BE2C (cell line): ENCODE measurements around the gene VPREB3.

ENCODE experiments used
- DNase-seq: peaks from one replicate; pipeline ENCODE4 v3.0.0-alpha.2; 2020
- H3K27me3 ChIP-seq: fragments of 250-450 bp; sonication (Bioruptor Pico); 2 replicates; pipeline ENCODE4 v1.5.1; 2020; ENCODE audit warnings: mild to moderate bottlenecking
- H3K36me3 ChIP-seq: fragments of 250-450 bp; sonication (Bioruptor Pico); 2 replicates; pipeline ENCODE4 v1.5.1; 2020; ENCODE audit warnings: mild to moderate bottlenecking
- H3K4me1 ChIP-seq: fragments of 250-450 bp; sonication (Bioruptor Pico); 2 replicates; pipeline ENCODE4 v1.5.1; 2020
- H3K4me3 ChIP-seq: 2 replicates; pipeline ENCODE4 v1.5.1; 2011; ENCODE audit warnings: low read depth, low read length
- H3K9me3 ChIP-seq: fragments of 250-450 bp; sonication (Bioruptor Pico); 2 replicates; pipeline ENCODE4 v1.5.1; 2020
- CTCF ChIP-seq: IDR thresholded peaks from 2 replicates; pipeline ENCODE4 v1.5.1; 2012; ENCODE audit warnings: mild to moderate bottlenecking, low read depth, low read length

Gene VPREB3

GRCh38 chr22:23780146-23780748 lies 26.0 kb upstream of the VPREB3 start:
- DNase-seq, result no peak
- Histone ChIP-seq H3K9me3 (no peaks in the 10 kb centered on the region), H3K4me3 (no peak overlapping the region), H3K27me3 (no peaks in the 10 kb centered on the region), H3K36me3 (no peaks in the 10 kb centered on the region), H3K4me1 (peaks cover 4% of the 10 kb centered on the region; the same call in 1 of the 2 replicates)
- no peak for TF ChIP-seq CTCF

GRCh38 chr22:23779731-23780130 lies 25.5 kb upstream of the VPREB3 start:
- Histone ChIP-seq H3K9me3 (no peaks in the 10 kb centered on the region), H3K36me3 (no peaks in the 10 kb centered on the region), H3K27me3 (no peaks in the 10 kb centered on the region), H3K4me3 (no peak overlapping the region), H3K4me1 (peaks cover 4% of the 10 kb centered on the region; the same call in 1 of the 2 replicates)
- DNase-seq, result no peak
- TF ChIP-seq CTCF, result no peak

GRCh38 chr22:23779083-23779482 lies 24.9 kb upstream of the VPREB3 start:
- H3K27me3 ChIP-seq, result no peaks in the 10 kb centered on the region
- H3K4me1 ChIP-seq, result peaks cover 4% of the 10 kb centered on the region; the same call in 1 of the 2 replicates
- DNase-seq, result no peak
- no peak for TF ChIP-seq CTCF
- H3K9me3 ChIP-seq, result no peaks in the 10 kb centered on the region
- H3K36me3 ChIP-seq, result no peaks in the 10 kb centered on the region
- no peak overlapping the region for H3K4me3 ChIP-seq

- no peak for DNase-seq
- Histone ChIP-seq H3K9me3 (no peaks in the 10 kb centered on the region), H3K4me3 (no peak overlapping the region), H3K4me1 (peaks cover 4% of the 10 kb centered on the region; the same call in 1 of the 2 replicates), H3K36me3 (no peaks in the 10 kb centered on the region), H3K27me3 (no peaks in the 10 kb centered on the region)
- no peak for TF ChIP-seq CTCF
Observed at GRCh38 chr22:23778577-23778900, 24.3 kb upstream of the VPREB3 start.

GRCh38 chr22:23777776-23778576 lies 23.8 kb upstream of the VPREB3 start:
- peak; percentile 42 for DNase-seq
- no peak for TF ChIP-seq CTCF
- H3K4me1 ChIP-seq, result peaks cover 4% of the 10 kb centered on the region; the same call in 1 of the 2 replicates
- H3K36me3 ChIP-seq, result no peaks in the 10 kb centered on the region
- H3K27me3 ChIP-seq, result no peaks in the 10 kb centered on the region
- no peaks in the 10 kb centered on the region for H3K9me3 ChIP-seq
- no peak overlapping the region for H3K4me3 ChIP-seq

GRCh38 chr22:23775779-23776375 lies 21.7 kb upstream of the VPREB3 start:
- Histone ChIP-seq H3K4me3 (no peak overlapping the region), H3K36me3 (no peaks in the 10 kb centered on the region), H3K9me3 (no peaks in the 10 kb centered on the region), H3K4me1 (no peaks in the 10 kb centered on the region; the same call in 1 of the 2 replicates), H3K27me3 (no peaks in the 10 kb centered on the region)
- no peak for DNase-seq
- no peak for TF ChIP-seq CTCF
